ENCODE data around the gene SLC22A23.

Gene SLC22A23

GRCh38 chr6:3336066-3336786 lies 120.6 kb downstream of the SLC22A23 start:
- no peak for DNase-seq (ENCODE audit: low read depth, low spot score)

DNA sequence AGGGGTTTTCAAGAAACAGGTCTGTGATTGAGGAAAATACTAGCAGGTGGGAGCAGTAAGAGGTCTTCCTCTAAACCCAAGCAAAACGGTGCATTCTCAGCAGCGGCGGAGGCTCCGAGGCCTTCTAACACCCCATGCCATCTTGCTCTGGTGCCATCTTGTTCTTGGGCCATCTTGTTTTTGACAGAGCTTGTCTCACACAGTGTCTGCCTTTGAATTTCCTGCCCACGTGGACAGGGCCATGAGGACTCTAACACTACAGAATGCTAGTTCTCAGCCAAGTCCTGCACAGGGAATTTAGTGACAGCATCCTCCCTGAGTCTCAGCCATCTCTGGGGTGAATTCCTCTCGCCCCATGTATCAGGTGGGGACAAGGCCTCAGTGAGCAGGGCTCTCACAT lies 121.7 kb downstream of the SLC22A23 start:
- no peak for DNase-seq (ENCODE audit: low read depth, low spot score)

DNA sequence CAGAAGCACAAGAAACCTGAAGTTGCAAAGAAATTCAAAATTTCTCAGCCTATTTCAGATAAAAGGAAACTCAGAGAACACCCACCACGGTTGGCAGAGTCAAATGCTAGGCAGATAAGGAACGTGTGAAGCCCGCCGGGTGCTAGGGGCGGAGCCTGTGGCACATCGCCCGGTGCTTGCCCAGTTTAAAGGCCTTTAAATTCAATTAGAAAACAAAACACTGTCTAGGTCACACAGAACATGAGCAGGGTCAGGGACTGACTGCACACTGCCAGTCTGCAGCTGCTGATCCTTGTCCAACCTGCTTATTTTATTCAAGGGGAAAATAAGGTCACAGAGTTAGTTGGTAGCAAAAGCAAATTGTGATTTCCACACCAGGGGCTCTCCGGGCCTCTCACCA lies 122.3 kb downstream of the SLC22A23 start:
- peak; percentile 49 for DNase-seq (ENCODE audit: low read depth, low spot score)

GRCh38 chr6:3333263-3333662 lies 123.6 kb downstream of the SLC22A23 start:
- DNase-seq (ENCODE audit: low read depth, low spot score) = no peak

- DNase-seq (ENCODE audit: low read depth, low spot score) = no peak
Measured at GRCh38 chr6:3331971-3332370, 124.9 kb downstream of the SLC22A23 start.

GRCh38 chr6:3331494-3331893 lies 125.4 kb downstream of the SLC22A23 start:
- DNase-seq (ENCODE audit: low read depth, low spot score) = no peak

- DNase-seq (ENCODE audit: low read depth, low spot score) = no peak
Measured at GRCh38 chr6:3330199-3330598, 126.7 kb downstream of the SLC22A23 start.

- DNase-seq (ENCODE audit: low read depth, low spot score) = peak; percentile 84
Measured at GRCh38 chr6:3329393-3330051, 127.3 kb downstream of the SLC22A23 start.

DNA sequence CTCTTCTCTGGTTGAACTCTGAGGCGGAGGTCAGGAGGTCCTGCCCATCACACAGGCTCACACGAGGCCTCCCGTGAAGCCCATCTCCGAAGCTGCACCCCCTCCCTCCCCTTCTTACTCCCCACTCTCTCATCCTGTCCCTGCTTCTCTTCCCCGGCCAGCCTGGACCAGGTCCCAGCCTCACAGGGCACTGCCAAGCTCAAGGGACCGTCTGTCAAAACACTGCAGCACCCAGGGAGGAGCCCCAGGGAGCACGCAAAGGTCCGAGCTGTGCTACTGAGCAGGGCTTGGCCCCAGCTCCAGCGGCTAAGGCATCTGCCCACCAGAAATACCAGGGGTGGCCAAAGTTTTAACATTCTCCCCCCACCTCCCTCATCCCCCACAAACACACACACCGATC lies 128.1 kb downstream of the SLC22A23 start:
- peak; percentile 78 for DNase-seq (ENCODE audit: low read depth, low spot score)

GRCh38 chr6:3328145-3328544 lies 128.7 kb downstream of the SLC22A23 start:
- DNase-seq (ENCODE audit: low read depth, low spot score) = peak; percentile 85

DNA sequence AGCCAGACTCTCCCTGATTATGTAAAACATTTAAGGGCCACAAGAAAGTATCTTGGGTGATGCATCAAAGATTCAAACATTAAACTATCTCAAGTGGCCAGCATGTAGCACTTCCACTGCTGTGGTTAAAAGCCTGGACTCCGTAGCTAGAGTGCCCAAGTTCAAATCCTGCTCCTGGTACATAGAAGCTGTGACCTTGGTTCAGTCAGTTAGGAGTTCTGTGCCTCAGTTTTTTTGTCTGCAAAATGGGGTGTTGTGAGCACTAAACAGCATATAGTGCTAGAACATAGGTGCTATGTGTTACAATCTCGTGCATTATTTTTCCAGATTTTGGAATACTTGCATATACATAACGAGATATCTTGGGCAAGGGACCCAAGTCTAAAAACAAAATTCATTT lies 129.4 kb downstream of the SLC22A23 start:
- no peak for DNase-seq (ENCODE audit: low read depth, low spot score)

DNA sequence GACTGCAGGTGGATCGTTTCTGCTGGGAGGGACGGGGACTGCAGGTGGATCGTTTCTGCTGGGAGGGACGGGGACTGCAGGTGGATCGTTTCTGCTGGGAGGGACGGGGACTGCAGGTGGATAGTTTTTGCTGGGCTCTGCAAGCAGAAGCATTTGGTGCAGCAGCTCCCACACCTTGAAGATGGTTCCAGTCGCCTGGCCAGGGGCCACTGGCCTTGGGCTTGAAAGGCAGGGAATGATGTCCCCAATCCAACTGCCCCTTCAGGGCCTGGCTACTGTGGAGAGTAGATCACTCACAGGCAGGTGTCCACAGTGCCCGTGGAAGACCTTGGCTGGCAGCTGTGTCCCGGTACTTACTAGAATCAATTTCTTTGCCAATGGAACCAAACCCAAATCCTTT lies 129.9 kb downstream of the SLC22A23 start:
- DNase-seq (ENCODE audit: low read depth, low spot score) = no peak

- DNase-seq (ENCODE audit: low read depth, low spot score) = no peak
Measured at GRCh38 chr6:3326184-3326971, 130.5 kb downstream of the SLC22A23 start.

DNA sequence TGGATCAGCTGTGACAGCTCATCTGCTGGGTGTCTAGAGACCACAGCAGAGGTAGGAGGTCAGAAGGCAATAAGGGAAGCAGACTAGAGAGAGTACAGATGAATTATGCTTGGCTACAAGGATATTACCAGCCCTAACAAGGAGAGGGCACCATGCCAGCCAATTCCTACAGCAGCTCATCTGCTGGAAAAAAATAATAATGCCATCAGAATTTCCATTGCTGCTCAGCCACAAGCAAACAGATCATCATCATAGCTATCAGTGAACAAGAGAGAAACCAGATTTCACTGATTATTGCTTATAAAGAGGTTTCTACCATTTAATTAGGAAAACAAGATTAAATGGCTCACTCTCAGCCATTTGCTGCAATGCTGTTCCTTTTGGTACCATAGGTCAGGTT lies 131.6 kb downstream of the SLC22A23 start:
- peak; percentile 64 for DNase-seq (ENCODE audit: low read depth, low spot score)

GRCh38 chr6:3324262-3324942 lies 132.4 kb downstream of the SLC22A23 start:
- DNase-seq (ENCODE audit: low read depth, low spot score) = peak; percentile 88

DNA sequence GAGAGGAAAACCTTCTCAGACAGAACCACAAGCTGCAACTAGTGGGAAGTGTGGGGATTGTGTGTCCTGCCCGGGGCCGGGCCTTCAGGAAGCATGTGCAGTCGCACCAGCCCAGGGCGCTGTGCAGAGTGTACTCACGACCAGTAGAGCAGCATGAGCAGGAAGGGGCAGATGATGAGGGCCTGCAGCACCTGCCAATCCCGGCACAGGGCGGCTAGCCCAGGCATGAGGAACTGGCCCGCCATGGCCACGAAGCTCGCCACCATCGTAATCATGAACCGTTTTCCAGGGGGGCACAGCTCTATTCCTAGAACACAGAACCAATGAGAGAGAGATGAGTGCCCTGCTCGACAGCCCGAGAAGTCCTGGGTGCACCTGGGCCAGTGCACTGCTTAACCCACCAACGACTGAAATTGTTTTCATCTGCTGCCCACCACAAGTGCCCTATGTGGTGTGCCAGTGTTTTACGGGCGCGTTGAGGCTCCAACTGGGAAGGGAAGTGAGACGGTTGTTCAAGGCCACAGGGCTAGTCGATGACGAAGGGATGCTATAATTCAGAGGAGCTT lies 133.1 kb downstream of the SLC22A23 start:
- DNase-seq (ENCODE audit: low read depth, low spot score) = no peak

DNA sequence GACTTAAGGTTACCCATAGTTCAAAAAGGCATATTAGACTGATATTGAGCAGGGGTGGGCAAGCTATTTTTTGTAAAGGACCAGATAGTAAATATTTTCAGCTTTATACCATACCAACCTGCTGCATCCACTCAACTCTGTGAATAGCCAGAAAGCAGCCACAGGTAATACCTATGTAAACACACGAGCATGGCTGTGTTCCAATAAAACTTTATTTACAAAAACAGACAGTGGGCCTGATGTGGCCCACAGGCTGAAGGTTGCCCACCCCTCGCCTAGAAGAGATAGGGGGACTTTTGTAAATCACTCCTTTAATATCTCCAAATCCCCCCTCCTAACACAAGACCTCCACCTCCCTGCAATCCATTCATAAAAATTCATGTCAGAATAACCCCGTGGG lies 133.7 kb downstream of the SLC22A23 start:
- DNase-seq (ENCODE audit: low read depth, low spot score) = no peak

- no peak for DNase-seq (ENCODE audit: low read depth, low spot score)
Measured at GRCh38 chr6:3322366-3322890, 134.4 kb downstream of the SLC22A23 start.

DNA sequence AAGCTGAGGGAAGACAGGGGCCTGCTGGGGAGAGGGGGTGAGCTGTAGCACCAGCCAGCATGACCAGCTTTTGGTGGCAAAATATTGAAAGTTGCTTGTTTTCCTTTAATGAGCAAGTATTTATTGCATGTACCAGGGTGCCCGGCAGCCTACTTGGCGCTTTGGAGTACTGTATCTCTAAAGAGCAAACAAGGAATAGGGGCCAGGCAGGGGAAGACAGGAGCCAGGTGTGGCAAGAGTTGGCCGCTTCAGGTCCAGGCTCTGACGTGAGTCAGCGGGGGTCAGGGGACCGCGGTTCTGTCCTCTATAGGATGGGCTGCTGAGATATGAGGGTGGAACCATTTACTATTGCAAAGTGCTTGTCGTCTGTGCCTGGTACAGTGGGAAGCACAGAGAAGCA lies 135.0 kb downstream of the SLC22A23 start:
- no peak for DNase-seq (ENCODE audit: low read depth, low spot score)

DNA sequence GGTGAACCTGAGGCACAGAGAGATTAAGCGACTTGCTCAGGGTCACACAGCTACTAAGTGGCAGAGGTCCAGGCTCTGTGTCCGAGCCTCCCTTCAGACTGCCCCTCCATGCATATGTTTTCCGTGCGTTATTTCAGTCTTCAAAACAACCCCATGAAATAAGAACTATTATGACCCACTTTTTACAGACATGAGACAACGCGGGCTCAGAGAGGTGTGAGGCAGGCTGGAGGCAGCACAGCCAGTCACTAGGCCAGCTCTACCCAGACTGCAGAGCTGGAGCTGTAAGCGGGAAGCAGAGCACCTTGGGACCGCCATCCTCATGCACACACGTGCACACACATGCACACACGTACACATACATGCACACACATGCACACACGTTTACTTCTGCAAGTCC lies 135.8 kb downstream of the SLC22A23 start:
- no peak for DNase-seq (ENCODE audit: low read depth, low spot score)

DNA sequence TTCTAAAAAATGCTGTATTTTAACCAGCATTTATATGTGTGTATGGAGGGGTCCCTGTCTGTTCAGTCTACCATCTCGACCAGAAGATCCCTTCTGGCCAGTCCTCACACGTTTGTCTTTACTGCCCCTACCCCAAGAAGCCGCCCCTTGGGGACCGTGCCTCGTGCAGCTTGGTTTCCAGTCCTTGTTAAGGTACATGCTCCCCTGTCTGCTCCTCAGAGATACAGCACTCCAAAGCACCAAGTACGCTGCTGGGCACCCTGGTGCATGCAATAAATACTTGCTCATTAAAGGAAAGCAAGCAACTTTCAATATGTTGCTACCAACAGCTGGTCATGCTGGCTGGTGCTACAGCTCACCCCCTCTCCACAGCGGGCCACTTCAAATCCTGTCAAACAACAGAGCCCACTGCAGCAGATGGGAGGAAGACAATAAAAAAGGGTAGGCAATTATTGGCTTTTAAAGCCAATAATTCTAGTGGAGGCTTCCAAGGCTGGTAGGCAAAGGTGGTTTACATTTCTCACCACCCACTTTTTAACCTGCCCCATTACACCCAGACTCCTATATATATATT lies 136.5 kb downstream of the SLC22A23 start:
- DNase-seq (ENCODE audit: low read depth, low spot score) = no peak

Data from astrocyte of the hippocampus (primary cell).